ENCODE measurements around the gene NFKBIE. TPM values are rescaled to one million over a fixed set of nuclear protein-coding genes. Genes with fewer than 3 reads are reported as not detected.
A peak's percentile ranks its signal among the peaks of the same experiment; 100 is the strongest.

Gene NFKBIE
- total and polyA plus RNA-seq, 8 donors = 2.5 to 16.9 (median 7.6) TPM

- 93 to 96% methylated on average over 14 of the region's 14 CpGs for WGBS, 2 donors
- no peak for DNase-seq
- H3K27me3 ChIP-seq = no peaks in the 10 kb centered on the region
- no peak overlapping the region for H3K4me3 ChIP-seq
- H3K27ac ChIP-seq = no peak overlapping the region
- ATAC-seq = no peak
- H3K4me1 ChIP-seq = peaks cover 0 to 8% (median 4%) of the 10 kb centered on the region in 3 donors
- no peak for FAIRE-seq
- intact Hi-C loops (cut with DNase I) = no loop called here
- H3K36me3 ChIP-seq = peaks cover 0 to 16% (median 0%) of the 10 kb centered on the region in 3 donors
- TF ChIP-seq CTCF (IDR thresholded peaks at IDR 0.05) = no peak
- H3K9me3 ChIP-seq = no peaks in the 10 kb centered on the region
These were observed 36.6 kb upstream of the NFKBIE start for GRCh38 chr6:44301782-44302564.

GRCh38 chr6:44301106-44301505, 35.8 kb upstream of the NFKBIE start:
- intact Hi-C loops (cut with DNase I) = no loop called here

GRCh38 chr6:44300292-44300823, 35.0 kb upstream of the NFKBIE start:
- DNase-seq (peak in 1 of 6 donors; percentile 45), FAIRE-seq (no peak), ATAC-seq (no peak)
- Histone ChIP-seq H3K36me3 (peaks cover 0 to 16% (median 0%) of the 10 kb centered on the region in 3 donors), H3K4me1 (peaks cover 0 to 8% (median 4%) of the 10 kb centered on the region in 3 donors), H3K9me3 (no peaks in the 10 kb centered on the region), H3K27me3 (peaks cover 0 to 1% (median 0%) of the 10 kb centered on the region in 4 donors), H3K27ac (no peak overlapping the region), H3K4me3 (no peak overlapping the region)
- TF ChIP-seq CTCF (IDR thresholded peaks at IDR 0.05) = no peak
- intact Hi-C loops (cut with DNase I) = no loop called here
- WGBS, 2 donors = 83 to 88% methylated on average over 7 of the region's 7 CpGs

More at GRCh38 chr6:44301106-44301505, 35.8 kb upstream of the NFKBIE start:
- H3K9me3 ChIP-seq = no peaks in the 10 kb centered on the region
- FAIRE-seq = no peak
- no peak for ATAC-seq
- H3K4me1 ChIP-seq = peaks cover 0 to 8% (median 4%) of the 10 kb centered on the region in 3 donors
- no peak for TF ChIP-seq CTCF (IDR thresholded peaks at IDR 0.05)
- H3K36me3 ChIP-seq = peaks cover 0 to 16% (median 0%) of the 10 kb centered on the region in 3 donors
- 92 to 93% methylated on average over 8 of the region's 8 CpGs for WGBS, 2 donors
- H3K4me3 ChIP-seq = no peak overlapping the region
- H3K27me3 ChIP-seq = no peaks in the 10 kb centered on the region
- DNase-seq = peak in 1 of 6 donors; percentile 66
- no peak overlapping the region for H3K27ac ChIP-seq

- DNase-seq = peak in 1 of 6 donors; percentile 15
- WGBS, 2 donors = 71 to 80% methylated on average over 3 of the region's 3 CpGs
- Histone ChIP-seq H3K9me3 (no peaks in the 10 kb centered on the region), H3K27me3 (peaks cover 0 to 7% (median 0%) of the 10 kb centered on the region in 4 donors), H3K4me3 (no peak overlapping the region), H3K27ac (no peak overlapping the region), H3K4me1 (peaks cover 0 to 8% (median 4%) of the 10 kb centered on the region in 3 donors), H3K36me3 (peaks cover 0 to 12% (median 0%) of the 10 kb centered on the region in 3 donors)
- ATAC-seq = no peak
- TF ChIP-seq CTCF (IDR thresholded peaks at IDR 0.05) = no peak
- intact Hi-C loops (cut with DNase I) = no loop called here
- FAIRE-seq = no peak
These were observed 33.5 kb upstream of the NFKBIE start for GRCh38 chr6:44298864-44299263.
